ENCODE data around the gene KLF11.

KLF11 gene

DNA sequence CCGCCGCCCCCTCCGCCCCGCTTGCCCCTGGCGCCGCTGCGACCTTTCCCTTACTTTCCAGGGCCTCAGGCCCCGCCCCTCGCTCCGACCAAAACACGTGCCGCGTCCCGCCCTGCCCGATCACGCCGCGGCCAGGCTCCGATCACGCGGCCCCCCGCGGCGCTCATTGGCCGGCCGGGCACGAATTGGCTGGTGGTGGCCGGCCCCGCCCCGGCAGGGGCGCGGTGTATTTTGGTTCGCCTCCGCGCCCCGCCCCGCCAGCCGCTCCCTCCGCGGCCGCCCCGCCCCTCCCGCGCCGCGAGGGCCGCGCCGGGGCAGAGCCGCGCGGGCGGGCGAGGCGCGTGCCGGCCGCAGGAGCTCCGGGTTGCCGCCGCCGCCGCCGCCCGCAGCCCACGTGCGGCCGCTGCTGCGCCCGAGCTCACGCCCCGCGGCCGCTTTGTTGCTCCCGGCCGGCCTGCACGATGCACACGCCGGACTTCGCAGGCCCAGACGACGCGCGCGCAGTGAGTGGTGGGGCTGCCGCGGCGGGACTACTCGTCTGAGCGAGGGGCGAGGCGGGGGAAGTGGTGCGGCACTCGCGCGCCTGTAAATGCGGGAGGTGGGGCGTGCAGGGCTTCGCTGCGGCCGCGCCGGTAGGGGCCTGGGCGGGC lies at the start of gene KLF11:
TSS of gene KLF11 (plus strand) at position 295 of the 650 bp plus-strand sequence. CDS start at position 462, 167 bp downstream.
- DNase-seq, result peak; percentile 55 to 81 (median 74)

DNA sequence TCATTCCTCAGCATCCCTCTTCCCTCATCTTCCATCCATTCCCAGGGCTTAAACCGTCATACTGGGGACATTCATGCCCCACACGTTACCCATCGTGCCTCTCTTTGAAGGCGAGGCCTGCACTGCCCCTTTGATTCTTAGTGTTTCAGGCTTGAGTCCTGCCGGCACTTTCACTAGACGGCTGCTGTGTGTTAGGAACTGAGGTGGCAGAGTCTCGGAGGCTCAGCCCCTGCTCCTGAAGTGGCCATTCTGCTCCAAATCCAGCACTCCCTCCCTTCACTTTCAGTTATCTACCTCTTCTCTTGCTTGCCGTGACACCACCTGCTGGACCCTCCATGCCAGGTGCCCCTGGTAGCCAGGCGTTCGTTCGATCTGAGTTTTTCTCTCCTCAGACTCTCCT lies 48.9 kb upstream of the KLF11 start:
- DNase-seq, result no peak

- no peak for DNase-seq
Observed at GRCh38 chr2:9995059-9995458, 48.3 kb upstream of the KLF11 start.

DNA sequence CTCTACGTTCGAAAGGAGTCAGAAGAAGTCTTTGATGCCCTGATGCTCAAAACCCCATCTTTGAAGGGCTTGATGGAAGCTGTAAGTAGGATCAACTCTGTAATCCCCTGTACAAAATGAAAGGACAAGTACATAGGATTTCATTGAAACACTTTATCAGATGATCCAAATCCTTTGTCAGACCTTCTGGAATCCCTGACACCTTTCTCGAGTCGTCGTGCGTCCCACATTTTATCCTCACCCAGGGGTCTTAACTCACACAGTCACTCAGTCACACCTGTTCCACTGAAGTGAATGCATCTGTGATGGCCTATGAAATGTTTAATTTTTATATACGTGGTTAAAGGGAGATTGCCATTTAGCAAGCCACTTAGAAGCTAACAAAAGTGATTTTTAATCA lies 47.0 kb upstream of the KLF11 start:
- no peak for DNase-seq

DNA sequence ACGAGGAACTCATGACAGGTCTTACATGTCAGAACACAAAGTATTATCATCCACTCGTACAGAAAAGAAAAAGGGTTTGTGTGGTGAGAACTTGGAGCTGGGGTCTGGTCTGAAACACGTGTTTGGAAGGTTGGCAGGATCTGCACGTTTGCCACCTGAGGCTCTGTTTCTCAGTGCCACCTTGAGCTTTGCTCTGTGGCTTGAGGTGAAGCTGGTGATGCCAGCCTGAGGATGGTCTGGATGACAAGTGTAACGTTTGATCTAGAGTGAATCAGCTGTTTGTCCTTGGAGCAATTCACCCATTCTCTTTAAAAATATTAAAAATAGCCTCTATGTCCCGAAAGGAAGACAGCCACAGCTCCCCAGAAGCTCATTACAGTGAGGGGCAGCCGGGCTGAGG lies 45.4 kb upstream of the KLF11 start:
- no peak for DNase-seq

DNA sequence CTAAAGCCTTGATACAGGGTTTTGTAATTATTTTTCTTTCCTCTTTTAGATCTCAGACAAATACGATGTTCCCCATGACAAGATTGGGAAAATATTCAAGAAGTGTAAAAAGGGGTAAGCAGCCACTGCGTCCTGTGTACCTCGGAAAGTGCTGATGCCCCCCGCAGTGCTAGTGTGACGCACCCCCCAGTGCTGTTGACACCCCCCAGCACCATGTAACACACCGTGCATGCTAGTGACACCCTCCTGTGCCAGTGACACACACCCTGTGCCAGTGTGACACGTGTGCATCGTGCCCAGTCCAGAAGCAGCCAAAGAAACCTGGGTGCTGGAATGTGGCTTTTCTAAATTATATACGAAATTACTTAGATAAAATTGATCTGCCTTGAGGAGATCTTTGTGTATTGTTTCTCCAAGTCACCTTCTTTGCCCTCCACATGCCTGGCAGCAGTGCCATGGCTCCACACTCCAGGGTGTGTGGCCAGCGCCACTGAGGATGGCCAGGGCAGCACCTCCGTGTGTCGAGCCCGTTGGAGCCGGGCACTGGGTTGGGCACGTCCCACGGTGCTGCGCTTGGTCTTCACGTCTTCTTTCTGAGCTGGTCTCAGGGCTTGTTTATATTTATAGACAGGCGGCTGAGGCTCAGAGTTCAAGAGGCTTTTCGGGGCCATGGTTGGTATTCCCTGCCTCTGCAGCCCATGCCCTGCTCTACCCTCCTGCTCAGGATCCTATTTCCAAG lies 44.3 kb upstream of the KLF11 start:
- no peak for DNase-seq

GRCh38 chr2:9999693-10000092 lies 43.7 kb upstream of the KLF11 start:
- DNase-seq, result no peak

GRCh38 chr2:10000541-10000940 lies 42.8 kb upstream of the KLF11 start:
- DNase-seq, result no peak

DNA sequence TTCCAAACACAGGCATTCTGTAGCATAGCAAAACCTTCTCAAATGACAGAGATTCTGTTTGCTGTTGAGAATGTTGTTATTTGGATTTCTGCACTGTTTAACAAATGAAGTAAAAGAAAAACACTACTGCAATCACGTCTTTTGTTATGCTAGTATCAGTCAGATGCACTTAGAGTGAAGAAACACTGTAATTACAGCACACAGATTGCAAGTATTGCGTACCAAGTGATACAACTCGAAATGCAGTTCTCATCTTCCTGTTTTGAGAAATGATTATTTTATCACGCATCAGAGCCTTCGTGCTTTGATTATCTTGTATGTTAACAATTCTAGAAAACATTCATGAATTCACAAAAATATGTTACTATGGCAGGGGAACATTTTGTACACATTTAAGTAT lies 41.8 kb upstream of the KLF11 start:
- no peak for DNase-seq

DNA sequence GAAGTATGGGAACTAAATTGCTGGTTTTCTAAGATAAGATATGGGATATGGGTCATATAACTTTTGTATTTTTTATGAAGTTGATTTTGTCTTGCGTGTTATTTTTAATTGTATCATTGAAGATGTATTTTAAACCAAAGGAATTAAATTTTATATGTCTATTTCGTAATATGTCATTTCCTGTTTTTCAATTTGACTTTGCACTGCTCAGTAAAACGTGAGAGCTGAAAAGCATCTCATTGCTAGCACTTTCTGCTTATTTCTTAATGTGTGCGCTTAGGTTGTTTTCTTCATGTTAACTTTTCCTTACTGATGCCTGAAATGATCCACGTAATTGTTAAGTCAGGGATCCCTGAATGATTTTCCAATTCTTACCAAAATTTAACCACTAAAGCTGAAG lies 41.2 kb upstream of the KLF11 start:
- DNase-seq, result no peak

DNA sequence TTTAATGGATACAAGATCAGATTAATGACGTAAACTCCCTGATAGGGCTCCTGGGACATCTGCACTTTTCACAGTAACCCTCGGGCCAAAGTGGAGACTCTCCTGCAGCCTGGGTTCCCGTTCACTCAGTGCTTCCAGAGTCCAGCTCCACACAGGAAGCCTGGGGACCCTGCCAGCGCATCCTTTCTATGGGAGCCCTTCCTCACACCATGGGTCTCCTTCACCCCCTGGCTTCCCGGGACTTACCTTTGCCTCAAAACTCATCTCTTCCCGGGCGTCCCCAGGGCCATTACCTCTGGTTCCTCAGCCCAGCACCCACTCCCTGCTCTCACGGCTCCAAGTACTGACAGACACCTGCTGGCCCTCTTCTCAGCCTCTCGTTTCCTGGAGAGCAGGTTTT lies 40.7 kb upstream of the KLF11 start:
- no peak for DNase-seq

- DNase-seq, result no peak
Observed at GRCh38 chr2:10003206-10004125, 39.9 kb upstream of the KLF11 start.

DNA sequence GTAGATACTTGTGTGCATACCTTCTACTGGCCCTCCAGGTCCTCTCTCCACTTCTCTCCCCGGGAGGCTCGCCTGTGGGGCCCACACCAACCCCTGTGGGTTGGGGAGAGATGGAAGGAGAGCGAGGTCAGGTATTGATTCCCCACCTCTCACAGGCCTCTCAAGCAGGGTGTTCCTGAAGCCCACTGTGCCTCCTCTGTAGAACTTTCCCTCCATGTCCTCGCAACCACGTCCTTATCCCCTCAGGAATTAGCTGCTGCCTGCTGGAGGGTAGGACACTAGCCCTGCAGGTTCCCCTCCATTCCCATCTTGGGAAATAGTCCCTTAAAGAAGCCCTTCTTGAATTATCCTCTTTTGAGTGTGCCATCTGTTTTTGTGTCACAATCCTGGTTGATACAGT lies 38.9 kb upstream of the KLF11 start:
- DNase-seq, result no peak

GRCh38 chr2:10004836-10005235 lies 38.5 kb upstream of the KLF11 start:
- no peak for DNase-seq

GRCh38 chr2:10005461-10006235 lies 37.7 kb upstream of the KLF11 start:
- DNase-seq, result no peak

DNA sequence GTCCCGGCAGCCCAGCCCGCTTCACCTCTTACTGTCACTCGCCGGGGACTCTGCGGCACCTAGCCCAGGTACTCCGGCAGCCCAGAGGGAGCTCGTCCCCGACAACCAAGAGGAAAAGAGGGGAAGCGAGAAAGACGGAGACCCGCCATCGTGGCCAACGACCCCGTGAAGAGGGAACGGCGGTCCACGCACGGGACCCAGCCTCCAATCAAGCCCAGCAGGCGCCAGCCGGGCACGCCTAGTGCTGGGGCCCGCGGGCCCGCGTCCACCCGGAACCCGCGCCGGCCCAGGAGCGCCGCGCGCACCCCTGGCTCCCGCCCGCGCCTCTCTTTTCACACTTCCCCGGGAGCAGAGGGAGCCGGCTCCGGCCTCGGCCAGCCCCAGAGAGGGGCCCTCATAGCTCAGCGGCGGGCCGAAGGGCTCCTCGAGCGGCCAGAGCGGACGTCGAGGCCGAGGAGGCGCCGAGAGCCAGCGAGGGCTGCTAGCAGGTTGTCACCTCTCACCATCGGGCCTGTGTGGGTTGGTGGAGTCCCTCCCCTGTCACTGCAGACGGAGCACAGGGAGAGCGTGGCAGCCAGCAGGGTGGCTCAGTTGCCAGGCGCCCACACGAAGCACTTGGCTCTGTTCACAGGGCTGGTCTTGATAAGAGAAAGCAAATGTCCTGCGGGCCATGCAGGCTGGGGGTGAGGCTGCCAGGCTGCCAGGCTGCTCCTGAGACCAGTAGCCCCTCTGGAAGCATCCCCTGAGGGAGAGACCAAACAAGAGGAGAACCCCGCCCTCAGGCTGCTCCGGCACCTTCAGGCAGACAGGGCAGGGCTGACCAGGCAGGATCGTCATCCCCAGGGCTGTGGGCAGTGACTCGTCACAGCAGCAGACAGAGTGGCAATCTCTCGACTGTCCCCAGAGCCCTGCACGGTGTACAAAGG lies 36.9 kb upstream of the KLF11 start:
- DNase-seq, result no peak

DNA sequence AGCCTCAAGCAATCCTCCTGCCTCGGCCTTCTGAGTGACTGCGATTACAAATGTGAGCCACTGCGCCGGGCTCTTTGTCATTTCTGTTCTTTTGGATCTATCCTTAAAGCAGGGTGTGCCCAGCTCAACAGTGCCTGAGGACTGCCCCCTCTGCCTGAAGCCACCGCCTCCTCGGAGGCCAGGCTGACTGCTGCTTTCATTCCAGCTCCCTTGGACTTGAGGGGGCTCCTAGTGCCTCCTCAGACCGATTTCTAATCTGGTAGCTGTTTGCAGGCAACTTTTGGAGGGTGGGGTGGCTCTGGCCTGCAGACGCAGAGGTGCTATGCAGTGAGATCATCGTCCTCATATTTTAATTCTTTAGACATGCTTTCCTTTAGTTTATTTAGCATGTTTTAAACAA lies 35.9 kb upstream of the KLF11 start:
- no peak for DNase-seq

DNA sequence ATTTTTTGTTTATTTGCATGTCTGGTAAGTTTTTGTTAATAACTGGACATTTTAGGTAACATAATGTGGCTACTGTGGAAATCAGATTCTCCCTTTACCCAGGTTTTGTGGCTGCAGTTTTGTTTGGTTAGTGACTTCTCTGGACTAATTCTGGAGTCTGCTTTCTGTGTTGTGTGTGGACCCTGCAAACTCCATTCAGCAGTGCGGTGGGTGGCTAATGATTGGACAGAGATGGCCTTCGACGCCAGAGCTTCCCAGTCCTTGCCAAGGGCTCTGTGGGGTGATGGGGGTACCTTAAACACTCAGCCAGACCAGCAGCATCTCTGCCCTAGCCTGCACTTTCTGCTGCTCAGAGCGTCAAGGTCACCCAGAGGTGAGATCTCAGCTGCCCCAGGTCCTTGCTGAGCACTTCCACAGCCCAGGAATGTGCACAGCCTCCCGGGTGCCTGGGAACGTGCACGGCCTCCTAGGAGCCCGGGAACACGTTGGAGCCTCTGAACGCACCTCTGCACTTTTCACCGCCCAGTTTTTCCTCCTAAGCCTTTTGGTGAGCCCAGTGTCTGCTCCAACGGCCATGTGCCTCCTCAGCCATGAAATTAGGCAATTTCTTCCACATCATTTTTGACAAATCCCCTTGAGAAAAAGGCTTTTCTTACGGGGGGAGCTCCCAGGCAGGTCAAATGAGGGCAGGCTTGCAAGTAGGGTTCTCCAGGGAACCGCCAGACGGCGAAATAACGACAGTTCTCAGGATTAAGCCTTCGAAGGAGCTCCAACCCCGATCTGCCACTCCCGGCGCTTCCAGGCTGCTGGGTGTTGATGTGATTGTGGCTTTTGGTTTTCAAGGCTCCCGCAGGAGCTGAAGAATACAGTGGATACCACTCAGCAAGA lies 35.2 kb upstream of the KLF11 start:
- no peak for DNase-seq

DNA sequence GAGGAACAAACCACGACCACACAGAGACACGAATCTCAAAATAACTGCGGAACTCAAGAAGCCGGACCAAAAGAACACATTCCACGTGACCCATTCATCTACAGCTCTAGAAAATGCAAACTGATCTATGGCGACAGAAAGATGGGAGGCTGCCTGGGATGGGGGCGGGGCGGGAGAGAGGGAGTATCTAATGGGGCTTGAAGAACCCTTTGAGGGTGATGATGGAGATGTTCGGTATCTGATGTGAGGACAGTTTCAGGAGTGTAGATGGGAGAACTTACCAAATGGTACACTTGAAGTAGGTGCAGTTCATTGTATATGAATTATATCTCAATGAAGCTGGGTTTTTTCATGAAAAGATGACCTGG lies 34.6 kb upstream of the KLF11 start:
- no peak for DNase-seq

DNA sequence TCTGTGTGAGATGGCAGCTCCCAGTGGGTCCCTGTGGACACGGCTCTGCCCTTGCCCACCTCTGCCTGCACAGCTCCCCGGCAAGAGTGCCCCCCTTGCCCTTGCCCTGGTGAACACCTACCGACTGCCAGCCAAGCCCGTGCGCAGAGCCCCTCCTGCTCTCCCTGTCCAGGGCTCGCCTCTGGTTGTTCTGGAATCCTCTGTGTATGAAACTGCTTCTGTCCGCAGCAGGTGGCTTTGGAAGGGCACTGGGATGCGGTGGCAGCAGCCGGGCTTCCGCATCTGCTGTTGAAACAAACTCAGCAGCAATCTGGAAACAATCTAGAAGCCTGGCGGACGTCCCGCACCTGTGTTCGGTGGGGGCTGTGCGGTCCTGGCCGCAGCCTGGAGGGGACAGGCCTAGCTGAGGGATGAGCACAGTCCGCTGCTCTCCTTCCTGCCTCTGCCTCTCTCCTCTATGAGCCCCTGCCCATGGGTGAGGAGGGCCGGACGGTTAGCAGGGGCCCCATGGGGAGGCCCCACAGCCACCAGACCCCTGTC lies 34.0 kb upstream of the KLF11 start:
- no peak for DNase-seq
